GM18867 (cell line): ENCODE results near the gene PTPRM.

Experiments used
- ATAC-seq: cut with Tn5 transposase; IDR thresholded peaks from one replicate; pipeline ENCODE4 v1.9.1; 2021; ENCODE audit warnings: mild to moderate bottlenecking, moderate library complexity; ENCODE audit not compliant: unreplicated experiment

Gene PTPRM

GRCh38 chr18:7598167-7599047 lies 31.3 kb downstream of the PTPRM start:
- no peak for ATAC-seq

- ATAC-seq, result no peak
Observed at GRCh38 chr18:7600036-7600435, 32.9 kb downstream of the PTPRM start.

GRCh38 chr18:7600528-7601245 lies 33.6 kb downstream of the PTPRM start:
- no peak for ATAC-seq

- ATAC-seq, result no peak
Observed at GRCh38 chr18:7601246-7601615, 34.1 kb downstream of the PTPRM start.

DNA sequence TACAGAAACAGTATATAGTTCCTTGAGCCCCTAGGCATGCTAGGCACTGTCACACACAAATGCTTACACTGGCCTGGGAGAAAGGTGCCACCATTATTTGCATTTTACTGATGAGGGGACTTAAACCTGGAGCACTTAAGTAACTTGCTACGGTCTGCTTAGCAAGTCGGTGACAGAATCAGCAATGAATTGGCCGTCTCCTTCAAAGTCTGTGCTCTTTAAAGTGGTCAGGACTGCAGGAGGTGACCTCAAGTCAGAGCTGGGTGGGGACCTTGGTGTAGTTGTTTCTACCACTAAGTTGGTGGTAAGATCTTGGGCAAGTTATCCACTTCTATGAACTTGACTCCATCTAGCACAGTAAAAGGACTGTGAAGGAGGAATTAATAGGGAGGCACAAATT lies 34.8 kb downstream of the PTPRM start:
- ATAC-seq, result no peak

DNA sequence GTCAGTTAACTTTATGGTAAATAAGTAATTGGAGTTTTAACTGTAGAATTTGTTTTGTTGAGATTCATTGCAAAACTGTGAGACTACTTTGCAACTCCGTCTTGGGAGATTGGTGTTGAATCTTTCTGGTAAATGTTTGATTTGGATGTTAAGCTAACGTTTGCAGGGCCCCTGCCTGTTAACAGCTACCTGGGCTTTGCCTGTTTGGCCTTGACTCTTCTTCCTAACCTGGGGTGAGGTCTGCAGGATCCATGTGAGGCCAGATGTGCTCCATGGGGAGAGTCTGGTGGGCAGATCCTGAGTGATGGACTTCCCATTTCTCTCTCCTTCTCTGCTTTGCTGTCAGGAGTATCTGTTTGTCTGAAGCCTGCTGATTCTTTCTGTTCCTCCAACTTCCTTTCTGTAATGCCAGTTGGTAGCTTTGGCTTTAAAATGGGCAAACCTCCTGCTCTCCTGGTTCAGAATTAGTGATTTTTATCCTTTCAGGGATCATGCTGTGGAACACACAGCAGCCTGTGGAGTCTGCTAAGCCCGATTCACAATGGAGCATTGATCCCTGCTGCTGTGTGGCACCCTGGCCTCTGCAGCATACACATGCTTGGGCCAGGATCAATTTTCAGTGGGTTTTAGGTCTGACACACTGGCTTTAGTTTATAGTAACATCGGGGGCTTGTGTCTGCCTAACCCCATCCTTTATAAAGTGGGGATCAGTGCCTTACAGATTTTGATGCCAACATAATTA lies 36.3 kb downstream of the PTPRM start:
- ATAC-seq, result no peak

DNA sequence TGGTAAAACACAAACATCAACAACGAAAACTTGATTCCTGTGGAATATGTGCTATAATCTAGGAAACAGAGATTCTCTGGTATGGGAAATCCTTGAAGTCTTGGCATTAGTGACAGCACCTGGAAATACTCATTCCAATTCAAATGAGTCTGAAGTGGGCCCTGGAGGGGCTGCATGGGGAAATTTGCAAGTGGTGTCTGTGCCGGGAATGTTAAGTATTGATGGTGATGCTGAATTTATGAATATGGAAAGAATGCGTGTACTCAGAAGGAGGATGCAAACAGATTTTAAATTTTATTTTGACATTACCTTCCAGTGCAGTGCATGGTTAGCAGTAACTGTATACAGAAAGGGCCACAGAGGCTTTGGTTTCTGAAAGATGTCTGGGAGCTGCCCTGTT lies 37.2 kb downstream of the PTPRM start:
- no peak for ATAC-seq

GRCh38 chr18:7605705-7606104 lies 38.6 kb downstream of the PTPRM start:
- no peak for ATAC-seq

- ATAC-seq, result no peak
Observed at GRCh38 chr18:7607540-7608173, 40.5 kb downstream of the PTPRM start.

DNA sequence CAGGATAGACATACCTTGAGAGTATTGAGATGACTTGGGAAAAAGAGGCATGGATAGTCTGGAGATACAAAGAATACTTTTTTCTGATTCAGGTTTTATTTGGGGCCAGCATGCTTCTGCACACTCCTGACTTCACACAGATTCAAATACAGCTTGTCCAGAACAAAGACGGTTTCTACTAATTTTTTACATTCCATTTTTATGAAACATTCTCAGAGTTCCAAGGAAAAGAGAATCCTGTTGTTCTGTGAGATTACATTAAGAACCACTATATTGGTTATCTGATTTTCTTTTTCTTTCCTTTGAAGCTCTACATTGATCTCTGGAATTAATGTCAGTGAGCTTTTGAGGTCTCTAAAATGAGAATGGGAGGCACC lies 41.0 kb downstream of the PTPRM start:
- ATAC-seq, result no peak

DNA sequence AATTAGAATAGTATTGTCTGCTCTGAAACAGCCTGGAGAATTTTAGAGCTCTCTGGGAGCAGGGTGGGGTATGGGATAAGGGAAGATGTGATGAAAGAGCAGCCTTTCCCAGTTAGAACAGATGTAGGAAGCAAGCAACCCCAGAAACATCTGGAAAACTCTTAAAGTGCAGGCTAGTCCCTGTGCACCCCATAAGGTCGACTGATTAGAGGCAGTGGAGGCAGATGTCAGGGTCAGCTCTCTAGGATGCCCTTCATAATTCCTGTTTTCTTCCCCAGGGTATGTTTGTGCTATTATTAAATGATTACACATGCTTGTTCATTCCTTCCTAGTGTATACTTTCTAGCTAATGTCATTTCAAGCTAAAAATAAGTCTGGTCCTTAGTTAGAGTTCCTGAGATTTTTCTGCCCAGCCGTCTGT lies 41.7 kb downstream of the PTPRM start:
- ATAC-seq, result no peak

- no peak for ATAC-seq
Observed at GRCh38 chr18:7609617-7610016, 42.5 kb downstream of the PTPRM start.

DNA sequence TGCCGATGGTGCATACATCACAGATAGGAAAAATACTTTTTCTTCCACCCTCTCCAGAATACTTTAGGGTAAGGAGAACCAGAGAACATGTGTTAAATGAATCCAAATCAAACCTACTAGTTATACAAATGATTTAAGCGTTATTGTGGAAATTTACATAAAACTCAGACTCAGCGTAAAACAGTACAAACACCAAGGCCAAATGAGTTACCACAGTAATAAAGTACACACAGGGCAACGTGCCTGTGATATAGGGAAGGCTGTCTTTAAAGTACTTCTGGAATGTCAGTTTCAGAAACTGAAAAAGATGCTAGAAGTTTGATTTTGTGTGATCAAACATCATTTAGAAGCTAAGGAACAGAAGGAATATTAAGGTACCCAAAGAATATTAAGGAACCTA lies 46.9 kb downstream of the PTPRM start:
- ATAC-seq, result no peak

GRCh38 chr18:7615840-7616239 lies 48.7 kb downstream of the PTPRM start:
- no peak for ATAC-seq

DNA sequence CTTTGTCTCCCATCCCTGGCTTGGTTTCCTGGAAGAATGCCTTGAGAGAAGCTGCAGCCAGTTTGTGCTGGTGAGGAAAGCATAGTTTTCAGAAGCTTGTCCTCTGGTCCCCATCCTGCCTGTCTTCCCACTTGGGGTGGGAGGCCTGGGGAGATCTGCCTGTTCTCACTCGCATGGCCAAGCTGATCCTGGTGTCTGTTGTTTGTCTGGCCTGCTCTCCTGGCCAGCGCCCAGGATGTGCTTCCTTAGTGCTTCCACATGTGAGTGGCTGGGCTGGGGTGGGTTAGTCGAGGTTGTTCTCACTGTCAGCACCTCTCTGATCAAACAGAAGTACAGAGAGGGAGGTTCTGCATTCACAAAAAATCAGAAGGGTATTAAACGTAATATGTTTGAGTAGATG lies 49.5 kb downstream of the PTPRM start:
- no peak for ATAC-seq

- ATAC-seq, result no peak
Observed at GRCh38 chr18:7617738-7618422, 50.8 kb downstream of the PTPRM start.

GRCh38 chr18:7618891-7619442 lies 51.9 kb downstream of the PTPRM start:
- ATAC-seq, result no peak

- no peak for ATAC-seq
Observed at GRCh38 chr18:7619676-7620075, 52.6 kb downstream of the PTPRM start.

GRCh38 chr18:7622721-7623120 lies 55.6 kb downstream of the PTPRM start:
- no peak for ATAC-seq

- ATAC-seq, result no peak
Observed at GRCh38 chr18:7623681-7624080, 56.6 kb downstream of the PTPRM start.
